Measurements from ENCODE around the gene ZNF512B.

DNA sequence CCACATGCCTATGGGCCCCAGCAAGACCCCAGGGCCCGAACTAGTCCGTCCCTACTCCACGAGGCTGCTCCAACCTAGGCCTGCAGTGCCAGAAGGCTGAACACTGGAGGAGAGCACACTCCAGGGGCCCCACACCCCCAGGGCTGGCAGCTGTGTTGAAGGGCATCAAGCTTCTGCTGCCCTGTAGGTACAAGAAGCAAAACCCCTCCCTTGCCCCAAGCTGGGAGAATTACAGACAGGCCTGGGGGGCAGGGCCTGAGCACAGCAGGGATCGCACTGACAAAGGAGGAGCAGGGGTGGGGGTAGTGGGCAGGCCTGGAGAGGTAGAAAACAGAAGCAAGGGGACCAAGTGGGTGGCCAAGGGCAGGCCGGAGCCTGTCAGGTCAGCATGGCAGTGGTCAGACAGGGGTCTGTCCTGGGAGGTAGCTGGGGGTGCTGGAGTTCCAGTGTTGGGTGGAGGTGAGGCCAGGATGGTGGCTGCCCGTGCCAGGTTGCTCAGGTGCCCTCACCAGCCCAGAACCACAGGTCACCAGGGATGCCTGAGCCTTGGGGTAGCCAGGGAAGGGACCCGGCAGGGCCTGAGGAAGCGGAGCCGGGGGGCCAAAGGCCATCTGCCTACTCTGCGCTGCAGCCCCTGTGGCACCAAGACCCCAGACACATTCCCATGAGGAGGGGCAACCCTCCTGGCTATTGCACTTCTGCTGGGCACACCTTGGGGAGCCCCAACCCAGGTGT lies 10.6 kb downstream of the ZNF512B start:
- TF ChIP-seq, protein P1, sequence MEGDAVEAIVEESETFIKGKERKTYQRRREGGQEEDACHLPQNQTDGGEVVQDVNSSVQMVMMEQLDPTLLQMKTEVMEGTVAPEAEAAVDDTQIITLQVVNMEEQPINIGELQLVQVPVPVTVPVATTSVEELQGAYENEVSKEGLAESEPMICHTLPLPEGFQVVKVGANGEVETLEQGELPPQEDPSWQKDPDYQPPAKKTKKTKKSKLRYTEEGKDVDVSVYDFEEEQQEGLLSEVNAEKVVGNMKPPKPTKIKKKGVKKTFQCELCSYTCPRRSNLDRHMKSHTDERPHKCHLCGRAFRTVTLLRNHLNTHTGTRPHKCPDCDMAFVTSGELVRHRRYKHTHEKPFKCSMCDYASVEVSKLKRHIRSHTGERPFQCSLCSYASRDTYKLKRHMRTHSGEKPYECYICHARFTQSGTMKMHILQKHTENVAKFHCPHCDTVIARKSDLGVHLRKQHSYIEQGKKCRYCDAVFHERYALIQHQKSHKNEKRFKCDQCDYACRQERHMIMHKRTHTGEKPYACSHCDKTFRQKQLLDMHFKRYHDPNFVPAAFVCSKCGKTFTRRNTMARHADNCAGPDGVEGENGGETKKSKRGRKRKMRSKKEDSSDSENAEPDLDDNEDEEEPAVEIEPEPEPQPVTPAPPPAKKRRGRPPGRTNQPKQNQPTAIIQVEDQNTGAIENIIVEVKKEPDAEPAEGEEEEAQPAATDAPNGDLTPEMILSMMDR (IDR thresholded peaks at IDR 0.05), result no peak
- no peak for TF ChIP-seq ZFX (IDR thresholded peaks at IDR 0.05; ENCODE audit: borderline replicate concordance)
